KOPT-K1 (cell line): ENCODE measurements around the gene CYP11A1.
A peak's percentile ranks its signal among the peaks of the same experiment; 100 is the strongest.

ENCODE experiments used
- H3K27ac ChIP-seq: fragments of 200-600 bp; sonication (generic); 2 replicates; pipeline ENCODE4 v1.5.1; 2016; ENCODE audit warnings: antibody characterized with exemption, mild to moderate bottlenecking, low read depth, low read length; ENCODE audit not compliant: poor library complexity, severe bottlenecking
- H3K36me3 ChIP-seq: fragments of 200-600 bp; sonication (generic); 2 replicates; pipeline ENCODE4 v1.5.1; 2017; ENCODE audit warnings: antibody characterized with exemption, mild to moderate bottlenecking, low read length, moderate library complexity; ENCODE audit not compliant: insufficient read depth
- H3K9me3 ChIP-seq: fragments of 200-600 bp; sonication (generic); 2 replicates; pipeline ENCODE4 v1.5.1; 2017; ENCODE audit warnings: antibody characterized with exemption, low read length, mild to moderate bottlenecking; ENCODE audit not compliant: insufficient read depth, poor library complexity, severe bottlenecking

CYP11A1 gene

GRCh38 chr15:74386496-74387140 lies 19.2 kb upstream of the CYP11A1 start:
- H3K36me3 ChIP-seq, result no peaks in the 10 kb centered on the region
- no peaks in the 10 kb centered on the region for H3K9me3 ChIP-seq
- peak overlapping the region; percentile 99 for H3K27ac ChIP-seq

- Histone ChIP-seq H3K27ac (peak overlapping the region; percentile 99), H3K9me3 (no peaks in the 10 kb centered on the region), H3K36me3 (no peaks in the 10 kb centered on the region)
These were observed 18.3 kb upstream of the CYP11A1 start for GRCh38 chr15:74385733-74386132.

- Histone ChIP-seq H3K9me3 (no peaks in the 10 kb centered on the region), H3K36me3 (no peaks in the 10 kb centered on the region), H3K27ac (peak overlapping the region; percentile 99)
These were observed 17.6 kb upstream of the CYP11A1 start for GRCh38 chr15:74384881-74385643.

GRCh38 chr15:74384566-74384880 lies 17.1 kb upstream of the CYP11A1 start:
- Histone ChIP-seq H3K36me3 (no peaks in the 10 kb centered on the region), H3K9me3 (no peaks in the 10 kb centered on the region), H3K27ac (peak overlapping the region; percentile 99)

GRCh38 chr15:74383695-74384565 lies 16.5 kb upstream of the CYP11A1 start:
- Histone ChIP-seq H3K36me3 (no peaks in the 10 kb centered on the region), H3K27ac (peak overlapping the region; percentile 99), H3K9me3 (no peaks in the 10 kb centered on the region)

GRCh38 chr15:74383286-74383685 lies 15.8 kb upstream of the CYP11A1 start:
- Histone ChIP-seq H3K36me3 (no peaks in the 10 kb centered on the region), H3K9me3 (no peaks in the 10 kb centered on the region), H3K27ac (peak overlapping the region; percentile 99)

- Histone ChIP-seq H3K27ac (peak overlapping the region; percentile 99), H3K9me3 (no peaks in the 10 kb centered on the region), H3K36me3 (no peaks in the 10 kb centered on the region)
These were observed 14.8 kb upstream of the CYP11A1 start for GRCh38 chr15:74382004-74382816.

GRCh38 chr15:74381481-74381880 lies 14.0 kb upstream of the CYP11A1 start:
- no peaks in the 10 kb centered on the region for H3K9me3 ChIP-seq
- no peak overlapping the region for H3K27ac ChIP-seq
- no peaks in the 10 kb centered on the region for H3K36me3 ChIP-seq

- Histone ChIP-seq H3K9me3 (no peaks in the 10 kb centered on the region), H3K36me3 (no peaks in the 10 kb centered on the region), H3K27ac (no peak overlapping the region)
These were observed 13.7 kb upstream of the CYP11A1 start for GRCh38 chr15:74381190-74381453.

- Histone ChIP-seq H3K36me3 (no peaks in the 10 kb centered on the region), H3K9me3 (no peaks in the 10 kb centered on the region), H3K27ac (no peak overlapping the region)
These were observed 13.1 kb upstream of the CYP11A1 start for GRCh38 chr15:74380361-74381189.

- H3K27ac ChIP-seq, result peak overlapping the region; percentile 16
- no peaks in the 10 kb centered on the region for H3K9me3 ChIP-seq
- H3K36me3 ChIP-seq, result no peaks in the 10 kb centered on the region
These were observed 11.4 kb upstream of the CYP11A1 start for GRCh38 chr15:74378848-74379247.

GRCh38 chr15:74377831-74378766 lies 10.7 kb upstream of the CYP11A1 start:
- no peaks in the 10 kb centered on the region for H3K9me3 ChIP-seq
- no peaks in the 10 kb centered on the region for H3K36me3 ChIP-seq
- no peak overlapping the region for H3K27ac ChIP-seq

- no peaks in the 10 kb centered on the region for H3K36me3 ChIP-seq
- H3K27ac ChIP-seq, result no peak overlapping the region
- no peaks in the 10 kb centered on the region for H3K9me3 ChIP-seq
These were observed 9.6 kb upstream of the CYP11A1 start for GRCh38 chr15:74376825-74377581.
